ENCODE data around the gene KCNQ1. TPM values are rescaled to one million over a fixed set of nuclear protein-coding genes. Genes with fewer than 3 reads are reported as not detected.
A peak's percentile ranks its signal among the peaks of the same experiment; 100 is the strongest.

KCNQ1 gene
- total RNA-seq, 1 donor from 2014 or later: 52.9 TPM

GRCh38 chr11:2447951-2448650, 3.3 kb downstream of the KCNQ1 start:
- ATAC-seq (no peak), DNase-seq (no peak)
- H3K36me3 ChIP-seq: no peaks in the 10 kb centered on the region
- H3K9me3 ChIP-seq: no peaks in the 10 kb centered on the region
- H3K4me3 ChIP-seq: peak overlapping the region; percentile 57
- H3K27me3 ChIP-seq: peaks cover 9% of the 10 kb centered on the region
- H3K27ac ChIP-seq: peak overlapping the region; percentile 47
- TF ChIP-seq, protein P1, sequence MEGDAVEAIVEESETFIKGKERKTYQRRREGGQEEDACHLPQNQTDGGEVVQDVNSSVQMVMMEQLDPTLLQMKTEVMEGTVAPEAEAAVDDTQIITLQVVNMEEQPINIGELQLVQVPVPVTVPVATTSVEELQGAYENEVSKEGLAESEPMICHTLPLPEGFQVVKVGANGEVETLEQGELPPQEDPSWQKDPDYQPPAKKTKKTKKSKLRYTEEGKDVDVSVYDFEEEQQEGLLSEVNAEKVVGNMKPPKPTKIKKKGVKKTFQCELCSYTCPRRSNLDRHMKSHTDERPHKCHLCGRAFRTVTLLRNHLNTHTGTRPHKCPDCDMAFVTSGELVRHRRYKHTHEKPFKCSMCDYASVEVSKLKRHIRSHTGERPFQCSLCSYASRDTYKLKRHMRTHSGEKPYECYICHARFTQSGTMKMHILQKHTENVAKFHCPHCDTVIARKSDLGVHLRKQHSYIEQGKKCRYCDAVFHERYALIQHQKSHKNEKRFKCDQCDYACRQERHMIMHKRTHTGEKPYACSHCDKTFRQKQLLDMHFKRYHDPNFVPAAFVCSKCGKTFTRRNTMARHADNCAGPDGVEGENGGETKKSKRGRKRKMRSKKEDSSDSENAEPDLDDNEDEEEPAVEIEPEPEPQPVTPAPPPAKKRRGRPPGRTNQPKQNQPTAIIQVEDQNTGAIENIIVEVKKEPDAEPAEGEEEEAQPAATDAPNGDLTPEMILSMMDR (IDR thresholded peaks at IDR 0.05): no peak
- intact Hi-C loops (cut with DNase I): no loop called here
- peaks cover 29% of the 10 kb centered on the region for H3K4me1 ChIP-seq

- peaks cover 29% of the 10 kb centered on the region for H3K4me1 ChIP-seq
- no peak overlapping the region for H3K27ac ChIP-seq
- ATAC-seq (no peak), DNase-seq (peak; percentile 59)
- intact Hi-C loops (cut with DNase I): no loop called here
- H3K36me3 ChIP-seq: no peaks in the 10 kb centered on the region
- TF ChIP-seq, protein P1 (IDR thresholded peaks at IDR 0.05): no peak
- H3K9me3 ChIP-seq: no peaks in the 10 kb centered on the region
- peaks cover 9% of the 10 kb centered on the region for H3K27me3 ChIP-seq
- H3K4me3 ChIP-seq: no peak overlapping the region
Observed at GRCh38 chr11:2448661-2449547, 4.1 kb downstream of the KCNQ1 start.

- H3K36me3 ChIP-seq: no peaks in the 10 kb centered on the region
- H3K9me3 ChIP-seq: no peaks in the 10 kb centered on the region
- H3K27me3 ChIP-seq: peaks cover 9% of the 10 kb centered on the region
- H3K4me3 ChIP-seq: no peak overlapping the region
- TF ChIP-seq, protein P1 (IDR thresholded peaks at IDR 0.05): no peak
- H3K4me1 ChIP-seq: peaks cover 25% of the 10 kb centered on the region
- DNase-seq: peak; percentile 40
- no peak overlapping the region for H3K27ac ChIP-seq
- no peak for ATAC-seq
- intact Hi-C loops (cut with DNase I): no loop called here
Observed at GRCh38 chr11:2449548-2450320, 4.9 kb downstream of the KCNQ1 start.

- H3K4me3 ChIP-seq: no peak overlapping the region
- DNase-seq: peak; percentile 59
- H3K27ac ChIP-seq: no peak overlapping the region
- TF ChIP-seq, protein P1 (IDR thresholded peaks at IDR 0.05): no peak
- intact Hi-C loops (cut with DNase I): no loop called here
- H3K27me3 ChIP-seq: peaks cover 7% of the 10 kb centered on the region
- peaks cover 23% of the 10 kb centered on the region for H3K4me1 ChIP-seq
- no peaks in the 10 kb centered on the region for H3K36me3 ChIP-seq
- no peaks in the 10 kb centered on the region for H3K9me3 ChIP-seq
- no peak for ATAC-seq
Observed at GRCh38 chr11:2450321-2451041, 5.7 kb downstream of the KCNQ1 start.

DNA sequence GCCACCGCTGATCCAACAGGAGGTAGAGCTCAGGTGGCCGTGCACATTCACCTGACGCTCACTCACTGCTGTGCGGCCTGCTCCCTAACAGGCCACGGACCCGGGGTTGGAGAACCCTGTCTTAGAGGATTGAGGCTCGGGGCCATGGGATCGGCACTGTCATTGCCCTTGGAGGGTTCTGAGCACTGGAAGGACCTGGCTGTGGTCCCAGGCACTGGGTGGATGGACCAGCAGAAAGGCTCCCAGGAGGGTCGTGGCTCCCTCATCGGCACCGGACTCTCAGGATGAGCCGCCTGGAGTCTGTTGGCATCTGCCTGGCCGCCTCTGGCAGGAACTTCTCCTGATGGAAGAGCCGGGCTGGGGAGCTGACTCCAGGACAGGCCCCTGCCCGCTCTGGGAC, 6.5 kb downstream of the KCNQ1 start:
- DNase-seq: peak; percentile 55
- Histone ChIP-seq H3K4me1 (peaks cover 16% of the 10 kb centered on the region), H3K27me3 (no peaks in the 10 kb centered on the region), H3K4me3 (no peak overlapping the region), H3K27ac (no peak overlapping the region), H3K36me3 (no peaks in the 10 kb centered on the region), H3K9me3 (no peaks in the 10 kb centered on the region)
- no peak for ATAC-seq
- TF ChIP-seq, protein P1 (IDR thresholded peaks at IDR 0.05): no peak
- intact Hi-C loops (cut with DNase I): no loop called here

Measured in upper lobe of right lung (tissue), 1 donor.